ENCODE results near the gene RANBP9. TPM values are rescaled to one million over a fixed set of nuclear protein-coding genes. Genes with fewer than 3 reads are reported as not detected.

RANBP9 gene
- total RNA-seq, 1 donor from 2014 or later = 39.1 TPM

DNA sequence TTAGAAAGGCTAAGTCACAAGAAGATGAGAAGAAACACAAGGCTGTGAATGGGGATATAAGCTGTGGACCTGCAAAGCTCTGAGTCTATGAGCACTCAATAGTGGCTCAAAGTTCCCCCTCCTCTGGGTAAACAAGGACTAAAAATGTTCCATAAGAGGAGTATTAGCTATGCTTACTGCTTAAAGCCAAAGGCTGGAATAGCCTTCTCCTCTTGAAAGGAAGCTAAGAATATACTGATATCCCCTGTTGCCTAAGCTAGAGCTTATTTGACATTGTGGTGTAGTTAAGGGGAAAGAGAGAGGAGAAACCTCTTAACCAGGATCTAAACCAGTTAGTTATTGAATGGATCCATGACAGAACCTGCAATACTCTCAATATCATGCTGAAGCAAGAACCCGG lies 50.7 kb downstream of the RANBP9 start:
- H3K9me3 ChIP-seq (ENCODE audit: control insufficient read depth in 3 of 3, low read length in 3 of 3) = no peaks in the 10 kb centered on the region
- no peaks in the 10 kb centered on the region for H3K36me3 ChIP-seq (ENCODE audit: control insufficient read depth in 3 of 3, insufficient read depth in 3 of 3, low read length in 3 of 3)
- no peak overlapping the region for H3K4me3 ChIP-seq (ENCODE audit: low read length in 3 of 3)
- H3K27me3 ChIP-seq (ENCODE audit: control insufficient read depth in 3 of 3, insufficient read depth in 3 of 3, low read length in 3 of 3) = no peaks in the 10 kb centered on the region
- H3K9ac ChIP-seq (ENCODE audit: low read depth in 1 of 3, low read length in 3 of 3) = no peak overlapping the region
- no peak overlapping the region for H3K27ac ChIP-seq (ENCODE audit: low read depth, low read length)
- H3K4me1 ChIP-seq (ENCODE audit: control insufficient read depth in 3 of 3, insufficient read depth in 3 of 3, low read length in 3 of 3) = peaks cover 3 to 10% (median 3%) of the 10 kb centered on the region in 3 donors

DNA sequence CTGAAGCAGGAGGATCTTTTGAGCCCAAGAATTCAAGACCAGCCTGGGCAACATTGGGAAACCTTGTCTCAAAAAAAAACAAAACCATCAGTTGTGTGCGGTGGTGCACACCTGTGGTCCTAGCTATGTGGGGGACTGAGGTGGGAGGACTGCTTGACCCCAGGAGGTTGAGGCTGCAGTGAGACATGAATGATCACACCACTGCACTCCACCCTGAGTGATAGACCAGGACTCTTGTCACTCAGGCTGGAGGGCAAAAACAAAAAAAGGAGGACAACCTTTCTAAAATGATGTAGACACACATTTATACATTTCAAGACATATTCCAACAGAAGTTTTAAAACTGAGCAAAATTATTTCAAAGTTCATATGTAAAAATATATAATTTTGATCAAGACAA lies 51.4 kb downstream of the RANBP9 start:
- peaks cover 3 to 10% (median 3%) of the 10 kb centered on the region in 3 donors for H3K4me1 ChIP-seq (ENCODE audit: control insufficient read depth in 3 of 3, insufficient read depth in 3 of 3, low read length in 3 of 3)
- no peak overlapping the region for H3K27ac ChIP-seq (ENCODE audit: low read depth, low read length)
- no peaks in the 10 kb centered on the region for H3K9me3 ChIP-seq (ENCODE audit: control insufficient read depth in 3 of 3, low read length in 3 of 3)
- no peaks in the 10 kb centered on the region for H3K36me3 ChIP-seq (ENCODE audit: control insufficient read depth in 3 of 3, insufficient read depth in 3 of 3, low read length in 3 of 3)
- no peak overlapping the region for H3K9ac ChIP-seq (ENCODE audit: low read depth in 1 of 3, low read length in 3 of 3)
- no peaks in the 10 kb centered on the region for H3K27me3 ChIP-seq (ENCODE audit: control insufficient read depth in 3 of 3, insufficient read depth in 3 of 3, low read length in 3 of 3)
- no peak overlapping the region for H3K4me3 ChIP-seq (ENCODE audit: low read length in 3 of 3)

DNA sequence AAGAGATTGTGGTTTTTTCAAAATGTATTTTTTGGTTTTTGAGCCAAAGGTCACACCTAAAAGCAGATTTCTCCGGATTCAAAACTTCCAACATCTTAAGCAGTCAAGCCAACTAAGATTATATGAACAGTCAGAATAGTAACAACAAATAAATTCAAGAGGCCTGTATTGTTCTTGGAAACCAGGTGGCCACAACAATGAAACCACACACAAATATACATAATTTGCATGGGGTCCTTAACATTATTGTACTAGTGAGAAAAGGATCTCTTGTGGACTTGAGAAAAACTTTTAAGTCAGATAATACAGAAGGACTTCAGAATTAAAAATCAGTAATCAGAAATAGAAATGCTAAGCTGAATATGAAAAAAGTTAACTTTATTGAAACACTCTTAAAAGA lies 55.9 kb downstream of the RANBP9 start:
- H3K27ac ChIP-seq (ENCODE audit: low read depth, low read length) = no peak overlapping the region
- H3K4me3 ChIP-seq (ENCODE audit: low read length in 3 of 3) = no peak overlapping the region
- no peak overlapping the region for H3K9ac ChIP-seq (ENCODE audit: low read depth in 1 of 3, low read length in 3 of 3)
- H3K36me3 ChIP-seq (ENCODE audit: control insufficient read depth in 3 of 3, insufficient read depth in 3 of 3, low read length in 3 of 3) = peaks cover 0 to under 1% (median 0%) of the 10 kb centered on the region in 3 donors
- no peaks in the 10 kb centered on the region for H3K9me3 ChIP-seq (ENCODE audit: control insufficient read depth in 3 of 3, low read length in 3 of 3)
- H3K27me3 ChIP-seq (ENCODE audit: control insufficient read depth in 3 of 3, insufficient read depth in 3 of 3, low read length in 3 of 3) = no peaks in the 10 kb centered on the region
- no peaks in the 10 kb centered on the region for H3K4me1 ChIP-seq (ENCODE audit: control insufficient read depth in 3 of 3, insufficient read depth in 3 of 3, low read length in 3 of 3)

DNA sequence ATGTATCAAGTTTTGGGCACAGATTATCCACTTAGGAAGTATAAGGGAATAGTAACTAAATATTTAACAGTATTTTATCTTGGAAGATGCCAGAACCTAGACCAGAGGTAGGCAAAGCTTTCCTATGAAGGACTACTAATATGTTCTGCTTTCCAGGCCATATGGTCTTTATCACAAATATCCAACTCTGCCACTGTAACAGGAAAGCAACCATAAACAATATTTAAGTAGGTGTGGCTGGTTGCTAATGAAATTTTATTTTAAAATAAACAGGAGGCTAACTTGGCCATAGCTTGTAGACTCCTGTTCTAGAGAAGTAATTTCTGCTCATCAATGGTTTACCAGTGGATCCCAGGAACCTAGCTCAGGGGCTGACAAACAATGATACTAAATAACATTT lies 57.1 kb downstream of the RANBP9 start:
- Histone ChIP-seq H3K4me3 (ENCODE audit: low read length in 3 of 3) (no peak overlapping the region), H3K9ac (ENCODE audit: low read depth in 1 of 3, low read length in 3 of 3) (no peak overlapping the region), H3K9me3 (ENCODE audit: control insufficient read depth in 3 of 3, low read length in 3 of 3) (no peaks in the 10 kb centered on the region), H3K27me3 (ENCODE audit: control insufficient read depth in 3 of 3, insufficient read depth in 3 of 3, low read length in 3 of 3) (no peaks in the 10 kb centered on the region), H3K36me3 (ENCODE audit: control insufficient read depth in 3 of 3, insufficient read depth in 3 of 3, low read length in 3 of 3) (peaks cover 0 to 1% (median 0%) of the 10 kb centered on the region in 3 donors), H3K4me1 (ENCODE audit: control insufficient read depth in 3 of 3, insufficient read depth in 3 of 3, low read length in 3 of 3) (no peaks in the 10 kb centered on the region), H3K27ac (ENCODE audit: low read depth, low read length) (no peak overlapping the region)

DNA sequence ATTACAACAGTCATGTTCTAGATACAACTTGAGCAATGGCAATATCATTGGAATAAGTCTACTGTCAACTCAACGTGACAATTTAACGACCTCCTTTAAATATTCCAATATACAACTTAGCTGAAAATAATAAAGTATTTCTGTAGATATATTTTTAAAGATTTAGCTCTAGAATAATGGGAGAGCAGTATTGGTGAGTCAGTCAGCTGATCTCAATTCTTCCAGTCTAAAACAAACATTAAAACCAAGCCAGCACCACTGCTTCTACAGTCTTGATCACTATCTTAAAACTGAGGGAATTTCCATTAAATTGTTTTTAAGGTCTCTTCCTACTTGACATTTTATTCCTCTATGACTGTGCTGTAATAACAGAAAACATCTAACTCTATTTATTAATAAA lies 58.3 kb downstream of the RANBP9 start:
- peaks cover 0 to 5% (median 0%) of the 10 kb centered on the region in 3 donors for H3K36me3 ChIP-seq (ENCODE audit: control insufficient read depth in 3 of 3, insufficient read depth in 3 of 3, low read length in 3 of 3)
- no peaks in the 10 kb centered on the region for H3K4me1 ChIP-seq (ENCODE audit: control insufficient read depth in 3 of 3, insufficient read depth in 3 of 3, low read length in 3 of 3)
- H3K27ac ChIP-seq (ENCODE audit: low read depth, low read length) = no peak overlapping the region
- H3K4me3 ChIP-seq (ENCODE audit: low read length in 3 of 3) = no peak overlapping the region
- H3K9ac ChIP-seq (ENCODE audit: low read depth in 1 of 3, low read length in 3 of 3) = no peak overlapping the region
- H3K27me3 ChIP-seq (ENCODE audit: control insufficient read depth in 3 of 3, insufficient read depth in 3 of 3, low read length in 3 of 3) = no peaks in the 10 kb centered on the region
- no peaks in the 10 kb centered on the region for H3K9me3 ChIP-seq (ENCODE audit: control insufficient read depth in 3 of 3, low read length in 3 of 3)

DNA sequence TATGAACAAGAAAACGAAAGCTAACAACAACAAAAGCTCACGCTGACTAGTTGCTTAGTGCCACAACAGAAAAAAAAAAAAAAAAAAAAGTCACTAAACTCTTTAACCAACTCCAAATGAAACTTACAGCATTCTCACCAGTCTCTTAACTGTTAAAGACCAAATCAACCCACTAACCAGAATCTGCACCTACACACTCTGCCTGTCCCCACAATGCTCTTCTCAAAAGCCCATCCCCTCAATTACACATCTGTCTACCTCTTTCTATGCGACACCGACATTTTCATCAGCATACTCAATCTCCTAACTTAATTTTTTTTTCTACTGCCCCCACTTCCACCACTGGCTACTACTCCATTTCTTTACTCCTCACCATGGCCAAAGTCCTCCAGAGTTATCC lies 62.2 kb downstream of the RANBP9 start:
- Histone ChIP-seq H3K27ac (ENCODE audit: low read depth, low read length) (no peak overlapping the region), H3K9me3 (ENCODE audit: control insufficient read depth in 3 of 3, low read length in 3 of 3) (no peaks in the 10 kb centered on the region), H3K4me3 (ENCODE audit: low read length in 3 of 3) (no peak overlapping the region), H3K36me3 (ENCODE audit: control insufficient read depth in 3 of 3, insufficient read depth in 3 of 3, low read length in 3 of 3) (peaks cover 0 to 7% (median 0%) of the 10 kb centered on the region in 3 donors), H3K4me1 (ENCODE audit: control insufficient read depth in 3 of 3, insufficient read depth in 3 of 3, low read length in 3 of 3) (no peaks in the 10 kb centered on the region), H3K9ac (ENCODE audit: low read depth in 1 of 3, low read length in 3 of 3) (no peak overlapping the region), H3K27me3 (ENCODE audit: control insufficient read depth in 3 of 3, insufficient read depth in 3 of 3, low read length in 3 of 3) (no peaks in the 10 kb centered on the region)

DNA sequence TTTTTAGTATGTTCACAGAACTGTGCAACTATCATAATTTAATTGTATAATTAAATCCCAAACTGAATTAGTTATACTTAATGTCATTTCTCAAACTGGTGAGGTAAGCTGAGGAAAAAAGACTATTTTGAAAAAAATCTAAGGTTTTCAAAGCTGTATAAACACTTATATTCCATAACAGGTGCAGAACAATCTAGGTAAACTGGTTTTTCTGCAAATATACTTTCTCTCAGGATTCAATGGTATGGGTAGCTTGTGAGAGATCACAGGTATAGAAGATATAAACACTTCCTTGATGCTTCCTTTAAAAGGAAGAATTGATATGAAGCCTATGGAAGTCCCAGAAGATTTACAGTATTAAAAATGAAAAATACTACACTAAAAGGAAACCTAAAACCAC lies 62.8 kb downstream of the RANBP9 start:
- H3K27me3 ChIP-seq (ENCODE audit: control insufficient read depth in 3 of 3, insufficient read depth in 3 of 3, low read length in 3 of 3) = no peaks in the 10 kb centered on the region
- no peaks in the 10 kb centered on the region for H3K9me3 ChIP-seq (ENCODE audit: control insufficient read depth in 3 of 3, low read length in 3 of 3)
- no peak overlapping the region for H3K9ac ChIP-seq (ENCODE audit: low read depth in 1 of 3, low read length in 3 of 3)
- H3K27ac ChIP-seq (ENCODE audit: low read depth, low read length) = no peak overlapping the region
- H3K4me1 ChIP-seq (ENCODE audit: control insufficient read depth in 3 of 3, insufficient read depth in 3 of 3, low read length in 3 of 3) = no peaks in the 10 kb centered on the region
- H3K4me3 ChIP-seq (ENCODE audit: low read length in 3 of 3) = no peak overlapping the region
- peaks cover 0 to 7% (median 0%) of the 10 kb centered on the region in 3 donors for H3K36me3 ChIP-seq (ENCODE audit: control insufficient read depth in 3 of 3, insufficient read depth in 3 of 3, low read length in 3 of 3)

DNA sequence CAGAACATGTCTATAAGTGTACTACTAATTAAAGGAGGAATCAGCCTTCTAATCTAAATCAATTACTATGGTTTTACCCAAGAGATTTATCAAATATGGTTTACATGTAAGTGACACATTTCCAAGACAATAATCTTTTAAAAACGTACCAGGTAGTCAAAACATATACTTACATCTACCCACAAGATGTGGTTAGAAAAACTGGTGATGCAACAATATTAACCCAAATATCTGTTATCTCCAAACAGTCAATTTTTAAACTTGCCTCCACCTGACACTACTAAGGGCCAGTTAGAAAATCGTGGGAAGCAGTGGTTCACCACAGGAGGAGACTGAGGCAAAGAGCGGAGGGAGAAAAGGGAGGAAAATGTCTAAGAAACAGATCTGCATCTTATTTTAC lies 68.5 kb downstream of the RANBP9 start:
- Histone ChIP-seq H3K27me3 (ENCODE audit: control insufficient read depth in 3 of 3, insufficient read depth in 3 of 3, low read length in 3 of 3) (no peaks in the 10 kb centered on the region), H3K4me3 (ENCODE audit: low read length in 3 of 3) (no peak overlapping the region), H3K9me3 (ENCODE audit: control insufficient read depth in 3 of 3, low read length in 3 of 3) (no peaks in the 10 kb centered on the region), H3K36me3 (ENCODE audit: control insufficient read depth in 3 of 3, insufficient read depth in 3 of 3, low read length in 3 of 3) (peaks cover 2 to 28% (median 9%) of the 10 kb centered on the region in 3 donors), H3K27ac (ENCODE audit: low read depth, low read length) (no peak overlapping the region), H3K4me1 (ENCODE audit: control insufficient read depth in 3 of 3, insufficient read depth in 3 of 3, low read length in 3 of 3) (no peaks in the 10 kb centered on the region), H3K9ac (ENCODE audit: low read depth in 1 of 3, low read length in 3 of 3) (no peak overlapping the region)

DNA sequence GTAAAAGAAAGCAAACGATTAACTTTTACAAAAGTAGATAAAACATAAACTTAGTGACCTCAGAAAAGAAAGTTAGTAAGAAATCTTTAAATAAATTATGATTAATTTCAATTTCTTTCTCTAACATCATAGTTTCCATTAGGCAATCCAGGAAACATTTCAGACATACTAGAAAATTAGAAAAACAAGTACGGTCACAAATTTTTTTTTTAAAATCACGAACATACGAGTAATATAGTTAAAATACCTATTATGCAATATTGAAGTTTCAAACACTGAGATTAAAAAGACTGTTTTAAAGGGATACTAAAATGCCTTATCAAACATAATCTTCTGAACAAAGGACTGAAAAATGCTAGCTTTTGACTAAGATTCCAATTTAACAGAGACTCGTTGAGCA lies 70.3 kb downstream of the RANBP9 start:
- Histone ChIP-seq H3K4me3 (ENCODE audit: low read length in 3 of 3) (no peak overlapping the region), H3K27me3 (ENCODE audit: control insufficient read depth in 3 of 3, insufficient read depth in 3 of 3, low read length in 3 of 3) (no peaks in the 10 kb centered on the region), H3K9ac (ENCODE audit: low read depth in 1 of 3, low read length in 3 of 3) (no peak overlapping the region), H3K4me1 (ENCODE audit: control insufficient read depth in 3 of 3, insufficient read depth in 3 of 3, low read length in 3 of 3) (no peaks in the 10 kb centered on the region), H3K36me3 (ENCODE audit: control insufficient read depth in 3 of 3, insufficient read depth in 3 of 3, low read length in 3 of 3) (peaks cover 2 to 35% (median 13%) of the 10 kb centered on the region in 3 donors), H3K27ac (ENCODE audit: low read depth, low read length) (no peak overlapping the region), H3K9me3 (ENCODE audit: control insufficient read depth in 3 of 3, low read length in 3 of 3) (no peaks in the 10 kb centered on the region)

DNA sequence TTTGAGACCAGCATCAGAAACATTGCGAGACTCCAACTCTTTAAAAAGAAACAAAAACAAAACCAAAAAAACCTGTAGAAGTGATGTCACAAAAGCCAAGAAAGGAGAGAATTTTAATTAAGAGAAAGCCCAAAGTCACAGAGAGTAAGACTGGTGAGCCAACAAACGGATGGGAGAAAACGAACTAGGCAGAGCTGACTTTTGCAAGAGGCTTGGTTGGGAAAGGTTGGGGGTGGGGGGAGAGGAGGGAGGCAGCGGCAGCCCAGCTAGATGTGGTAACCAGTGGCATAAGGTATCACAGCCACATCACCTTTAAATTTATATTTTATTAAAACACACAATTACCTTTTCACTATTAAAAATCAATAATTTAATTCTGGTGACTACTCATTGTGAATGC lies 73.0 kb downstream of the RANBP9 start:
- Histone ChIP-seq H3K4me1 (ENCODE audit: control insufficient read depth in 3 of 3, insufficient read depth in 3 of 3, low read length in 3 of 3) (no peaks in the 10 kb centered on the region), H3K27ac (ENCODE audit: low read depth, low read length) (no peak overlapping the region), H3K36me3 (ENCODE audit: control insufficient read depth in 3 of 3, insufficient read depth in 3 of 3, low read length in 3 of 3) (peaks cover 2 to 37% (median 18%) of the 10 kb centered on the region in 3 donors), H3K9me3 (ENCODE audit: control insufficient read depth in 3 of 3, low read length in 3 of 3) (no peaks in the 10 kb centered on the region), H3K4me3 (ENCODE audit: low read length in 3 of 3) (no peak overlapping the region), H3K9ac (ENCODE audit: low read depth in 1 of 3, low read length in 3 of 3) (no peak overlapping the region), H3K27me3 (ENCODE audit: control insufficient read depth in 3 of 3, insufficient read depth in 3 of 3, low read length in 3 of 3) (no peaks in the 10 kb centered on the region)

DNA sequence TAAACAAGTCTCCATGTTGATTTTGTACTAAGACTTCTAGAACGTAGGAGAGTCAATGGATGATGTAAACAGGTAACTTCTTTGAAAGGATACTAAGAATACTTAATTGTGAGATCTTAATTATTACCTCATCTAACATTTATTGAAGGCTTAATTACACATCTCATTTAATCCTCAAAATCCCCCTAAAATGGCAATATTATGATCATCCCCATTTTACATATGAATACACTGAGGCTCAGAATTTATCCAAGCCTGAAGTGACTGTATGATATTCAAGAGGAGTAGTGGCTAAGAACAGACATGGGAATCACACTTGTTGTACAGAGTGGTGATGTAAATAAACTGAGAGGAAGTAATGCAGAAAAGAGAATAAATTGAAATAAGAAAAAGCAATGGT lies 73.6 kb downstream of the RANBP9 start:
- Histone ChIP-seq H3K9ac (ENCODE audit: low read depth in 1 of 3, low read length in 3 of 3) (no peak overlapping the region), H3K36me3 (ENCODE audit: control insufficient read depth in 3 of 3, insufficient read depth in 3 of 3, low read length in 3 of 3) (peaks cover 2 to 32% (median 18%) of the 10 kb centered on the region in 3 donors), H3K27ac (ENCODE audit: low read depth, low read length) (no peak overlapping the region), H3K27me3 (ENCODE audit: control insufficient read depth in 3 of 3, insufficient read depth in 3 of 3, low read length in 3 of 3) (no peaks in the 10 kb centered on the region), H3K4me3 (ENCODE audit: low read length in 3 of 3) (no peak overlapping the region), H3K9me3 (ENCODE audit: control insufficient read depth in 3 of 3, low read length in 3 of 3) (no peaks in the 10 kb centered on the region), H3K4me1 (ENCODE audit: control insufficient read depth in 3 of 3, insufficient read depth in 3 of 3, low read length in 3 of 3) (no peaks in the 10 kb centered on the region)

Data from skeletal muscle tissue (tissue), 4 donors.